Measurements from ENCODE around the gene ELMO3. TPM values are rescaled to one million over a fixed set of nuclear protein-coding genes. Genes with fewer than 3 reads are reported as not detected.

The ELMO3 gene
- total and polyA plus RNA-seq, 2 of the 13 experiments (the other 11 are each of a cell fraction or from before 2014, with no cell fraction given), result 2.6 to 4.0 TPM

DNA sequence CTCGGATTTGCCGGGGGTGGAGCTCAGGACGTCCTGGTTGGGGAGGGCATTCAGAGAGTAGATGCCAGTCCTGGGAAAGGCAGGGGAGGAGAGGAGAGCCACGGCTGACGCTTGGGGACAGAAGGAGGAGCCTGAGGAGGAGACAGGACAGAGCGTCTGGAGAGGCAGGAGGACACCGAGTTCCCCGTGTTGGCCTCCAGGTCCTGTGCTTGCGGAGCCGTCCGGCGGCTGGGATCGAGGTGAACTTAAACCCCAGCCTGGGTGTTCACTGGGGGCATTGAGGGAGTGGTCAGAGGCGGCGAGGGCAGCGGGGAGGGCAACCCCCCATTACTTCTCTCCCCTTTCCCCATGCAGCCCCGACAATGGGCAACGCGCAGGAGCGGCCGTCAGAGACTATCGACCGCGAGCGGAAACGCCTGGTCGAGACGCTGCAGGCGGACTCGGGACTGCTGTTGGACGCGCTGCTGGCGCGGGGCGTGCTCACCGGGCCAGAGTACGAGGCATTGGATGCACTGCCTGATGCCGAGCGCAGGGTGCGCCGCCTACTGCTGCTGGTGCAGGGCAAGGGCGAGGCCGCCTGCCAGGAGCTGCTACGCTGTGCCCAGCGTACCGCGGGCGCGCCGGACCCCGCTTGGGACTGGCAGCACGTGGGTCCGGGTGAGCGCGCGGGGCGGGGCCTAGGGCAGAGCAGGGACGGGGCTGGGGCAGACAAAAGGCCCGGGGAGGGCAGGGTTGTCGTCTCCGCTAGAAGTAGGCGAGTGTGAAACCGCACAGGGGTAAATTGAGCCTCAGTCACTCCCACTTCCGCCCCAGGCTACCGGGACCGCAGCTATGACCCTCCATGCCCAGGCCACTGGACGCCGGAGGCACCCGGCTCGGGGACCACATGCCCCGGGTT, 24.9 kb upstream of the ELMO3 start (continued):
- TF ChIP-seq SMAD1 (CRISPR knock-in tag; IDR thresholded peaks at IDR 0.05; ENCODE audit: borderline replicate concordance, low read depth) (peak; percentile 94), CAMTA2 (CRISPR knock-in tag; IDR thresholded peaks at IDR 0.05; ENCODE audit: borderline replicate concordance) (0 out of 2 replicates have a peak, but pooled peaks have one; percentile 19), TOPORS (CRISPR knock-in tag; IDR thresholded peaks at IDR 0.05) (peak; percentile 98), ETV5 (CRISPR knock-in tag; IDR thresholded peaks at IDR 0.05; ENCODE audit: borderline replicate concordance) (peak; percentile 96), EEA1 (CRISPR knock-in tag; IDR thresholded peaks at IDR 0.05; ENCODE audit: borderline replicate concordance) (peak; percentile 80; the same call in 1 of the 2 replicates), SAFB2 (CRISPR knock-in tag; IDR thresholded peaks at IDR 0.05; ENCODE audit: borderline replicate concordance, low read depth) (0 out of 2 replicates have a peak, but pooled peaks have one; percentile 48), HDAC1 (CRISPR knock-in tag; IDR thresholded peaks at IDR 0.05) (peak; percentile 96), CEBPB (IDR thresholded peaks at IDR 0.05; ENCODE audit: borderline replicate concordance, low read depth, low read length) (no peak), SIX4 (CRISPR knock-in tag; IDR thresholded peaks at IDR 0.05) (no peak; the same call in 1 of the 2 replicates), HNF4A (CRISPR knock-in tag; IDR thresholded peaks at IDR 0.05) (peak; percentile 65), WIZ (CRISPR knock-in tag; IDR thresholded peaks at IDR 0.05) (peak; percentile 83), RFX3 (CRISPR knock-in tag; IDR thresholded peaks at IDR 0.05) (0 out of 2 replicates have a peak, but pooled peaks have one; percentile 8), MXD4 (CRISPR knock-in tag; IDR thresholded peaks at IDR 0.05) (peak; percentile 88), ZNF264 (CRISPR knock-in tag; IDR thresholded peaks at IDR 0.05) (peak; percentile 94), TBP (CRISPR knock-in tag; IDR thresholded peaks at IDR 0.05) (no peak), ZNF232 (CRISPR knock-in tag; IDR thresholded peaks at IDR 0.05; ENCODE audit: borderline replicate concordance) (peak; percentile 79), ZNF383 (CRISPR knock-in tag; IDR thresholded peaks at IDR 0.05; ENCODE audit: borderline replicate concordance) (no peak; the same call in 1 of the 2 replicates), YEATS2 (CRISPR knock-in tag; IDR thresholded peaks at IDR 0.05; ENCODE audit: borderline replicate concordance) (peak; percentile 66), ZBTB8A (CRISPR knock-in tag; IDR thresholded peaks at IDR 0.05; ENCODE audit: borderline replicate concordance, low read depth) (peak; percentile 76; the same call in 1 of the 2 replicates), IKZF4 (CRISPR knock-in tag; IDR thresholded peaks at IDR 0.05; ENCODE audit: borderline replicate concordance, low read depth, not compliant biosample characterization) (peak; percentile 90), PCBP1 (IDR thresholded peaks at IDR 0.05; ENCODE audit: borderline replicate concordance, low read depth, low read length) (0 out of 2 replicates have a peak, but pooled peaks have one; percentile 61), NRL (CRISPR knock-in tag; IDR thresholded peaks at IDR 0.05; ENCODE audit: borderline replicate concordance) (peak; percentile 99), REPIN1 (CRISPR knock-in tag; IDR thresholded peaks at IDR 0.05; ENCODE audit: borderline replicate concordance, low read depth) (peak; percentile 88), ZNF75D (CRISPR knock-in tag; IDR thresholded peaks at IDR 0.05; ENCODE audit: borderline replicate concordance) (no peak)
- TF ChIP-seq, protein P1, sequence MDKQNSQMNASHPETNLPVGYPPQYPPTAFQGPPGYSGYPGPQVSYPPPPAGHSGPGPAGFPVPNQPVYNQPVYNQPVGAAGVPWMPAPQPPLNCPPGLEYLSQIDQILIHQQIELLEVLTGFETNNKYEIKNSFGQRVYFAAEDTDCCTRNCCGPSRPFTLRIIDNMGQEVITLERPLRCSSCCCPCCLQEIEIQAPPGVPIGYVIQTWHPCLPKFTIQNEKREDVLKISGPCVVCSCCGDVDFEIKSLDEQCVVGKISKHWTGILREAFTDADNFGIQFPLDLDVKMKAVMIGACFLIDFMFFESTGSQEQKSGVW (CRISPR knock-in tag; IDR thresholded peaks at IDR 0.05; ENCODE audit: borderline replicate concordance), result no peak; the same call in 1 of the 2 replicates
- TF ChIP-seq, protein P2, sequence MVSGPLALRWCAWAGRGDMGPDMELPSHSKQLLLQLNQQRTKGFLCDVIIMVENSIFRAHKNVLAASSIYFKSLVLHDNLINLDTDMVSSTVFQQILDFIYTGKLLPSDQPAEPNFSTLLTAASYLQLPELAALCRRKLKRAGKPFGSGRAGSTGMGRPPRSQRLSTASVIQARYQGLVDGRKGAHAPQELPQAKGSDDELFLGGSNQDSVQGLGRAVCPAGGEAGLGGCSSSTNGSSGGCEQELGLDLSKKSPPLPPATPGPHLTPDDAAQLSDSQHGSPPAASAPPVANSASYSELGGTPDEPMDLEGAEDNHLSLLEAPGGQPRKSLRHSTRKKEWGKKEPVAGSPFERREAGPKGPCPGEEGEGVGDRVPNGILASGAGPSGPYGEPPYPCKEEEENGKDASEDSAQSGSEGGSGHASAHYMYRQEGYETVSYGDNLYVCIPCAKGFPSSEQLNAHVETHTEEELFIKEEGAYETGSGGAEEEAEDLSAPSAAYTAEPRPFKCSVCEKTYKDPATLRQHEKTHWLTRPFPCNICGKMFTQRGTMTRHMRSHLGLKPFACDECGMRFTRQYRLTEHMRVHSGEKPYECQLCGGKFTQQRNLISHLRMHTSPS (CRISPR knock-in tag; IDR thresholded peaks at IDR 0.05; ENCODE audit: low read depth), result peak; percentile 99
- TF ChIP-seq, protein P3, sequence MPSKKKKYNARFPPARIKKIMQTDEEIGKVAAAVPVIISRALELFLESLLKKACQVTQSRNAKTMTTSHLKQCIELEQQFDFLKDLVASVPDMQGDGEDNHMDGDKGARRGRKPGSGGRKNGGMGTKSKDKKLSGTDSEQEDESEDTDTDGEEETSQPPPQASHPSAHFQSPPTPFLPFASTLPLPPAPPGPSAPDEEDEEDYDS (CRISPR knock-in tag; IDR thresholded peaks at IDR 0.05), result peak; percentile 78

Measured in HepG2 (cell line).